GM12878 (cell line): ENCODE data around the gene DDIT4. TPM values are rescaled to one million over a fixed set of nuclear protein-coding genes. Genes with fewer than 3 reads are reported as not detected.

Experiments
- HDAC6 ChIP-seq: fragments of 200-600 bp; sonication (generic); IDR thresholded peaks from one replicate; pipeline ENCODE4 v1.8.0; 2017; ENCODE audit warnings: antibody characterized with exemption; ENCODE audit not compliant: unreplicated experiment
- RBBP5 ChIP-seq: fragments of 200-600 bp; sonication (generic); conservative IDR thresholded peaks from 2 replicates; pipeline ENCODE4 v1.6.1; 2016
- SUZ12 ChIP-seq: fragments of 200-600 bp; sonication (generic); IDR thresholded peaks from one replicate; pipeline ENCODE4 v1.6.1; 2018; ENCODE audit warnings: antibody characterized with exemption, mild to moderate bottlenecking; ENCODE audit not compliant: unreplicated experiment
- polyA plus RNA-seq, 11 experiments: library from polyadenylated mRNA; depleted of rRNA in 4 of 11; unstranded in 6 of 11; stranded (reverse) in 5 of 11; fragments of >200 nt; fragmentation: Nextera tagmentation in 4 of 11; fragmentation: Illumina TruSeq in 1 of 11; extraction: Ambion mirVana in 4 of 11; extraction: Trizol in 1 of 11; gene quantifications; 1 replicate in 1 of 11; 2 replicates in 10 of 11; pipeline versions ENCODE4 v1.2.1 to v1.2.3, GENCODE V29; 2011 to 2016; ENCODE audit warnings: inconsistent platforms in 2 of 11, missing spikeins in 2 of 11, low read depth in 1 of 11
- total RNA-seq, 4 experiments: library from RNA; depleted of rRNA in 3 of 4; stranded (reverse); fragments of >200 nt in 3 of 4; fragmentation: Illumina TruSeq in 1 of 4; extraction: Trizol in 1 of 4; gene quantifications; 2 replicates each; pipeline versions ENCODE4 v1.2.1 to v1.2.3, GENCODE V29; 2013 to 2021
- TF ChIP-seq, protein P1 (sequence below): fragments of 450-650 bp; IDR thresholded peaks from 2 replicates; pipeline ENCODE4 v1.6.1; 2016; ENCODE audit warnings: mild to moderate bottlenecking
- TF ChIP-seq, protein P2 (sequence below): fragments of 450-650 bp; IDR thresholded peaks from 2 replicates; pipeline ENCODE4 v1.6.1; 2017; ENCODE audit warnings: low read depth, mild to moderate bottlenecking, moderate library complexity
- TF ChIP-seq, protein P3 (sequence below): IDR thresholded peaks from 2 replicates; pipeline ENCODE4 v1.6.1; 2012; ENCODE audit warnings: mild to moderate bottlenecking, low read depth, low read length

Gene DDIT4
- total and polyA plus RNA-seq, 10 of the 15 experiments (the other 5 are each of a cell fraction or from before 2014, with no cell fraction given): 2.1 to 277 (median 183) TPM

DNA sequence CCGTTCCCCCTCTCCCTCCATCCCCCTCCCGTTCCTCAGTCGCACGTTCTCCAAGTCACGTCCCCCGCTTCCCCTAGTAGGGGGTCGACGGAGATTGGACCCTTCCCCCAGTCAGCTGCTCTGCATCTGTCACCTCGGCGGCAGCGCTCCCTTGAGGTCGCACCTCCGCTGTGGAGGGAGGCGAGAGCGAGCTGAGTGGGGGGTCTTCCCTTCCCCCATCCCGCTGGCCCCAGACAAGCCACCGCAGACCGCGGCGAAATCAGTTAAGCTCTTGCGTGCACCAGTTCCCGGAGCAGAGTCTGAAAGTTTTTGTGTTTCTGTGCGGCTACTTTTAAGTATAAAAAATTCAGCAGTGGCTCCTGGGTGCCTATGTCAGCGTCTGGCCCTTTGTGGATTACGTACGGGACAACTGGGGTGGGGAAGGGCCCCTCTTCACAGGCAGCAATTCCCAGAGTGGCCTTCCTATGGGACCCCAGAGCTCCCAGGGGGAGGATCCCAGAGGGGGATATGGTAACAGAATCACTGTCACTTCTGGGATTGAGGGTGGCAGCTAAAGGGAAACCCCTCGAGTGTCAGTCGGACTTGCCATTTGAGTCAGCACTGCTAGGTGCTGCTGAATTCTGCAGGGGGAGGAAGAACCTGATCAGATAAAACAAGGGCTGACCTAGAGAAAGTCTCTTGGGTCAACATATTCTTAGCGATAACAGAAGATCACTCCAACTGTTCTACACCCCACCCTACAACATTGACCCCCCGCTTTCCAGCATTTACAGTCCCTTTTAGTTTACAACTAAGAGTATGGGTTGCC, 12.5 kb upstream of the DDIT4 start (continued):
- TF ChIP-seq, protein P1, sequence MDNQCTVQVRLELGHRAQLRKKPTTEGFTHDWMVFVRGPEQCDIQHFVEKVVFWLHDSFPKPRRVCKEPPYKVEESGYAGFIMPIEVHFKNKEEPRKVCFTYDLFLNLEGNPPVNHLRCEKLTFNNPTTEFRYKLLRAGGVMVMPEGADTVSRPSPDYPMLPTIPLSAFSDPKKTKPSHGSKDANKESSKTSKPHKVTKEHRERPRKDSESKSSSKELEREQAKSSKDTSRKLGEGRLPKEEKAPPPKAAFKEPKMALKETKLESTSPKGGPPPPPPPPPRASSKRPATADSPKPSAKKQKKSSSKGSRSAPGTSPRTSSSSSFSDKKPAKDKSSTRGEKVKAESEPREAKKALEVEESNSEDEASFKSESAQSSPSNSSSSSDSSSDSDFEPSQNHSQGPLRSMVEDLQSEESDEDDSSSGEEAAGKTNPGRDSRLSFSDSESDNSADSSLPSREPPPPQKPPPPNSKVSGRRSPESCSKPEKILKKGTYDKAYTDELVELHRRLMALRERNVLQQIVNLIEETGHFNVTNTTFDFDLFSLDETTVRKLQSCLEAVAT: peak; percentile 93; the same call in 1 of the 2 replicates
- TF ChIP-seq RBBP5 (no peak; the same call in 1 of the 2 replicates), HDAC6 (no peak), SUZ12 (no peak)
- TF ChIP-seq, protein P2, sequence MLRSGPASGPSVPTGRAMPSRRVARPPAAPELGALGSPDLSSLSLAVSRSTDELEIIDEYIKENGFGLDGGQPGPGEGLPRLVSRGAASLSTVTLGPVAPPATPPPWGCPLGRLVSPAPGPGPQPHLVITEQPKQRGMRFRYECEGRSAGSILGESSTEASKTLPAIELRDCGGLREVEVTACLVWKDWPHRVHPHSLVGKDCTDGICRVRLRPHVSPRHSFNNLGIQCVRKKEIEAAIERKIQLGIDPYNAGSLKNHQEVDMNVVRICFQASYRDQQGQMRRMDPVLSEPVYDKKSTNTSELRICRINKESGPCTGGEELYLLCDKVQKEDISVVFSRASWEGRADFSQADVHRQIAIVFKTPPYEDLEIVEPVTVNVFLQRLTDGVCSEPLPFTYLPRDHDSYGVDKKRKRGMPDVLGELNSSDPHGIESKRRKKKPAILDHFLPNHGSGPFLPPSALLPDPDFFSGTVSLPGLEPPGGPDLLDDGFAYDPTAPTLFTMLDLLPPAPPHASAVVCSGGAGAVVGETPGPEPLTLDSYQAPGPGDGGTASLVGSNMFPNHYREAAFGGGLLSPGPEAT: peak; percentile 99
- TF ChIP-seq, protein P3, sequence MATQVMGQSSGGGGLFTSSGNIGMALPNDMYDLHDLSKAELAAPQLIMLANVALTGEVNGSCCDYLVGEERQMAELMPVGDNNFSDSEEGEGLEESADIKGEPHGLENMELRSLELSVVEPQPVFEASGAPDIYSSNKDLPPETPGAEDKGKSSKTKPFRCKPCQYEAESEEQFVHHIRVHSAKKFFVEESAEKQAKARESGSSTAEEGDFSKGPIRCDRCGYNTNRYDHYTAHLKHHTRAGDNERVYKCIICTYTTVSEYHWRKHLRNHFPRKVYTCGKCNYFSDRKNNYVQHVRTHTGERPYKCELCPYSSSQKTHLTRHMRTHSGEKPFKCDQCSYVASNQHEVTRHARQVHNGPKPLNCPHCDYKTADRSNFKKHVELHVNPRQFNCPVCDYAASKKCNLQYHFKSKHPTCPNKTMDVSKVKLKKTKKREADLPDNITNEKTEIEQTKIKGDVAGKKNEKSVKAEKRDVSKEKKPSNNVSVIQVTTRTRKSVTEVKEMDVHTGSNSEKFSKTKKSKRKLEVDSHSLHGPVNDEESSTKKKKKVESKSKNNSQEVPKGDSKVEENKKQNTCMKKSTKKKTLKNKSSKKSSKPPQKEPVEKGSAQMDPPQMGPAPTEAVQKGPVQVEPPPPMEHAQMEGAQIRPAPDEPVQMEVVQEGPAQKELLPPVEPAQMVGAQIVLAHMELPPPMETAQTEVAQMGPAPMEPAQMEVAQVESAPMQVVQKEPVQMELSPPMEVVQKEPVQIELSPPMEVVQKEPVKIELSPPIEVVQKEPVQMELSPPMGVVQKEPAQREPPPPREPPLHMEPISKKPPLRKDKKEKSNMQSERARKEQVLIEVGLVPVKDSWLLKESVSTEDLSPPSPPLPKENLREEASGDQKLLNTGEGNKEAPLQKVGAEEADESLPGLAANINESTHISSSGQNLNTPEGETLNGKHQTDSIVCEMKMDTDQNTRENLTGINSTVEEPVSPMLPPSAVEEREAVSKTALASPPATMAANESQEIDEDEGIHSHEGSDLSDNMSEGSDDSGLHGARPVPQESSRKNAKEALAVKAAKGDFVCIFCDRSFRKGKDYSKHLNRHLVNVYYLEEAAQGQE: no peak
